Right lobe of liver (tissue), 4 donors: Measurements from ENCODE around the gene DNAJA2.

Experiments used
- POLR2A ChIP-seq: fragments of 450-650 bp; IDR thresholded peaks from one replicate; pipeline ENCODE4 v1.6.1; 2017; ENCODE audit warnings: antibody characterized with exemption, mild to moderate bottlenecking
- TF ChIP-seq, protein P1 (sequence below), 4 donors: fragments of 200-600 bp in 3 of 4; fragments of 450-650 bp in 1 of 4; IDR thresholded peaks; one replicate each; pipeline versions ENCODE4 v1.5.1 to v1.8.0; 2016 to 2022; ENCODE audit warnings: antibody characterized with exemption in 4 of 4, mild to moderate bottlenecking in 2 of 4
- donor health status: DM: no; HTN: no; CAD: no.
- donor health status: DM: no; HTN: no; CAD: no.
- donor health status: DM: no; HTN: yes; CAD: no.

DNA sequence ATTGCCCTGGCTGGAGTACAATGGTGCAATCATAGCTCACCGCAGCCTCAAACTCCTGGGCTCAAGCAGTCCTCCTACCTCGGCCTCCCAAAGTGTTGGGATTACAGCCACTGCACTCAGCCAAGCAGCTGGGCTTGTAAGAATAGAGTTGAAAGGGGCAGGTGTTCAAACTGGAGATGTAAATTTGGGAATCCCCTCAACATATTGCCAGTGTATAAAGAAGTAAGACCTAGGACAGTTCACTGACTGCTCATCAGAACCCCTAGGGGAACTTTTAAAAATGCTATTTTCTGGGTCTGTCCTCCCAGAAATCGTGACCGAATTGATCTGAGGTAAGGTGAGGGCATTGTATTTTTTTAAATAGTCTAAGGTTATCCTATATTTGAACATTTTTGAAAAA lies 8.9 kb upstream of the DNAJA2 start:
- TF ChIP-seq, protein P1, sequence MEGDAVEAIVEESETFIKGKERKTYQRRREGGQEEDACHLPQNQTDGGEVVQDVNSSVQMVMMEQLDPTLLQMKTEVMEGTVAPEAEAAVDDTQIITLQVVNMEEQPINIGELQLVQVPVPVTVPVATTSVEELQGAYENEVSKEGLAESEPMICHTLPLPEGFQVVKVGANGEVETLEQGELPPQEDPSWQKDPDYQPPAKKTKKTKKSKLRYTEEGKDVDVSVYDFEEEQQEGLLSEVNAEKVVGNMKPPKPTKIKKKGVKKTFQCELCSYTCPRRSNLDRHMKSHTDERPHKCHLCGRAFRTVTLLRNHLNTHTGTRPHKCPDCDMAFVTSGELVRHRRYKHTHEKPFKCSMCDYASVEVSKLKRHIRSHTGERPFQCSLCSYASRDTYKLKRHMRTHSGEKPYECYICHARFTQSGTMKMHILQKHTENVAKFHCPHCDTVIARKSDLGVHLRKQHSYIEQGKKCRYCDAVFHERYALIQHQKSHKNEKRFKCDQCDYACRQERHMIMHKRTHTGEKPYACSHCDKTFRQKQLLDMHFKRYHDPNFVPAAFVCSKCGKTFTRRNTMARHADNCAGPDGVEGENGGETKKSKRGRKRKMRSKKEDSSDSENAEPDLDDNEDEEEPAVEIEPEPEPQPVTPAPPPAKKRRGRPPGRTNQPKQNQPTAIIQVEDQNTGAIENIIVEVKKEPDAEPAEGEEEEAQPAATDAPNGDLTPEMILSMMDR (IDR thresholded peaks at IDR 0.05) = no peak
- TF ChIP-seq POLR2A = no peak
